ENCODE measurements around the gene STAT5B. TPM values are rescaled to one million over a fixed set of nuclear protein-coding genes. Genes with fewer than 3 reads are reported as not detected.

Gene STAT5B
- total and polyA plus RNA-seq, 2 of the 13 experiments (the other 11 are each of a cell fraction or from before 2014, with no cell fraction given): 21.0 to 42.8 TPM

DNA sequence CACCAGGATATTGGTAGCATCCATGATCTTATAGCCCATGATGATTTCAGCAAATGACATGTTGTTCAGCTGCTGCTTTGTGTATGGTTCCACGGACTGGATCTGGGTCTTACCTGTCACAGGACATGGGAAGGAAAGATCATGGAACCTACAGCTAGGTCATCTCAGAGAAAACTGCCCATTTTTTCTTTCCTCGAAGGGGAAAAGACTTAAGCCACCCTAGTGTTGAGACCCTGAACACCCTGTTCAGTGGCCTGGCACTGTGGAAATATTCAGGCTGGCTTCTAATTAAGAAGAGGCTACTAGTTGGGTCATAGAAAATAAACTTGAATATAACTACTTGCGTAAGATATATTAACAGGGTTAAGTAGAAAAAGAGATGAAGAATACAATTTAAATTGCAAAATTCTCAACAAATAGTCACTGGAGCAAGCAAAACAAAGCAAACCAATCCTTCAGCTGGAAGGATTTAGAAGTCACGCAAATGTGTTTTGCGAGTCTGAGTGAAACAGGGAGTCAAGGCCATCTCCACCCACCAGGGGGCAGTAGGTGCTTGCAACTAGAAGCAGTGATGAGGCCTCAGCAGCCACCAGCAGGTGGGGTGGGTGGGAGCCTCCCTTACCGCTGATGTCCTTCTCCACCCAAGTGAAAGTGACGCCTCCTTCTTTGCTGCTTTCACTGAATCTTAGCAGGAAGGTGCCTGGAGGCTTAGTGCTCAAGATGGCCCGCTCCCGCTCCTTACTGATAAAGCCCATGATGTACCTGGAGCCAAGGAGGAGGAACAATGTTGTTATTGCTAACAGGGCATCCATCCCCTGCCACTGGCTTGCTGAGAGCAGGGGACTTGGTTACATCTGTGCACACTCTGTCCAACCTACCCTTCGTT is 46.4 kb upstream of the STAT5B start (continued):
- TF ChIP-seq, protein P1, sequence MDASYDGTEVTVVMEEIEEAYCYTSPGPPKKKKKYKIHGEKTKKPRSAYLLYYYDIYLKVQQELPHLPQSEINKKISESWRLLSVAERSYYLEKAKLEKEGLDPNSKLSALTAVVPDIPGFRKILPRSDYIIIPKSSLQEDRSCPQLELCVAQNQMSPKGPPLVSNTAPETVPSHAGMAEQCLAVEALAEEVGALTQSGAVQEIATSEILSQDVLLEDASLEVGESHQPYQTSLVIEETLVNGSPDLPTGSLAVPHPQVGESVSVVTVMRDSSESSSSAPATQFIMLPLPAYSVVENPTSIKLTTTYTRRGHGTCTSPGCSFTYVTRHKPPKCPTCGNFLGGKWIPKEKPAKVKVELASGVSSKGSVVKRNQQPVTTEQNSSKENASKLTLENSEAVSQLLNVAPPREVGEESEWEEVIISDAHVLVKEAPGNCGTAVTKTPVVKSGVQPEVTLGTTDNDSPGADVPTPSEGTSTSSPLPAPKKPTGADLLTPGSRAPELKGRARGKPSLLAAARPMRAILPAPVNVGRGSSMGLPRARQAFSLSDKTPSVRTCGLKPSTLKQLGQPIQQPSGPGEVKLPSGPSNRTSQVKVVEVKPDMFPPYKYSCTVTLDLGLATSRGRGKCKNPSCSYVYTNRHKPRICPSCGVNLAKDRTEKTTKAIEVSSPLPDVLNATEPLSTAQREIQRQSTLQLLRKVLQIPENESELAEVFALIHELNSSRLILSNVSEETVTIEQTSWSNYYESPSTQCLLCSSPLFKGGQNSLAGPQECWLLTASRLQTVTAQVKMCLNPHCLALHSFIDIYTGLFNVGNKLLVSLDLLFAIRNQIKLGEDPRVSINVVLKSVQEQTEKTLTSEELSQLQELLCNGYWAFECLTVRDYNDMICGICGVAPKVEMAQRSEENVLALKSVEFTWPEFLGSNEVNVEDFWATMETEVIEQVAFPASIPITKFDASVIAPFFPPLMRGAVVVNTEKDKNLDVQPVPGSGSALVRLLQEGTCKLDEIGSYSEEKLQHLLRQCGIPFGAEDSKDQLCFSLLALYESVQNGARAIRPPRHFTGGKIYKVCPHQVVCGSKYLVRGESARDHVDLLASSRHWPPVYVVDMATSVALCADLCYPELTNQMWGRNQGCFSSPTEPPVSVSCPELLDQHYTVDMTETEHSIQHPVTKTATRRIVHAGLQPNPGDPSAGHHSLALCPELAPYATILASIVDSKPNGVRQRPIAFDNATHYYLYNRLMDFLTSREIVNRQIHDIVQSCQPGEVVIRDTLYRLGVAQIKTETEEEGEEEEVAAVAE (CRISPR knock-in tag; IDR thresholded peaks at IDR 0.05; ENCODE audit: borderline replicate concordance): peak; percentile 71; the same call in 1 of the 2 replicates
- TF ChIP-seq RAD21 (CRISPR knock-in tag; IDR thresholded peaks at IDR 0.05) (peak; percentile 100), NFRKB (IDR thresholded peaks at IDR 0.05) (no peak), KAT2B (IDR thresholded peaks at IDR 0.05; ENCODE audit: borderline replicate concordance, low read depth, low read length) (no peak), ZNF235 (CRISPR knock-in tag; IDR thresholded peaks at IDR 0.05; ENCODE audit: borderline replicate concordance) (0 out of 2 replicates have a peak, but pooled peaks have one; percentile 47), TSC22D2 (CRISPR knock-in tag; IDR thresholded peaks at IDR 0.05; ENCODE audit: borderline replicate concordance) (no peak), SMAD3 (CRISPR knock-in tag; IDR thresholded peaks at IDR 0.05) (0 out of 2 replicates have a peak, but pooled peaks have one; percentile 57), ERF (CRISPR knock-in tag; IDR thresholded peaks at IDR 0.05) (peak; percentile 96), KMT2A (CRISPR knock-in tag; IDR thresholded peaks at IDR 0.05) (peak; percentile 79)
- TF ChIP-seq, protein P2, sequence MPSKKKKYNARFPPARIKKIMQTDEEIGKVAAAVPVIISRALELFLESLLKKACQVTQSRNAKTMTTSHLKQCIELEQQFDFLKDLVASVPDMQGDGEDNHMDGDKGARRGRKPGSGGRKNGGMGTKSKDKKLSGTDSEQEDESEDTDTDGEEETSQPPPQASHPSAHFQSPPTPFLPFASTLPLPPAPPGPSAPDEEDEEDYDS (CRISPR knock-in tag; IDR thresholded peaks at IDR 0.05): peak; percentile 34; the same call in 1 of the 2 replicates
- TF ChIP-seq, protein P3, sequence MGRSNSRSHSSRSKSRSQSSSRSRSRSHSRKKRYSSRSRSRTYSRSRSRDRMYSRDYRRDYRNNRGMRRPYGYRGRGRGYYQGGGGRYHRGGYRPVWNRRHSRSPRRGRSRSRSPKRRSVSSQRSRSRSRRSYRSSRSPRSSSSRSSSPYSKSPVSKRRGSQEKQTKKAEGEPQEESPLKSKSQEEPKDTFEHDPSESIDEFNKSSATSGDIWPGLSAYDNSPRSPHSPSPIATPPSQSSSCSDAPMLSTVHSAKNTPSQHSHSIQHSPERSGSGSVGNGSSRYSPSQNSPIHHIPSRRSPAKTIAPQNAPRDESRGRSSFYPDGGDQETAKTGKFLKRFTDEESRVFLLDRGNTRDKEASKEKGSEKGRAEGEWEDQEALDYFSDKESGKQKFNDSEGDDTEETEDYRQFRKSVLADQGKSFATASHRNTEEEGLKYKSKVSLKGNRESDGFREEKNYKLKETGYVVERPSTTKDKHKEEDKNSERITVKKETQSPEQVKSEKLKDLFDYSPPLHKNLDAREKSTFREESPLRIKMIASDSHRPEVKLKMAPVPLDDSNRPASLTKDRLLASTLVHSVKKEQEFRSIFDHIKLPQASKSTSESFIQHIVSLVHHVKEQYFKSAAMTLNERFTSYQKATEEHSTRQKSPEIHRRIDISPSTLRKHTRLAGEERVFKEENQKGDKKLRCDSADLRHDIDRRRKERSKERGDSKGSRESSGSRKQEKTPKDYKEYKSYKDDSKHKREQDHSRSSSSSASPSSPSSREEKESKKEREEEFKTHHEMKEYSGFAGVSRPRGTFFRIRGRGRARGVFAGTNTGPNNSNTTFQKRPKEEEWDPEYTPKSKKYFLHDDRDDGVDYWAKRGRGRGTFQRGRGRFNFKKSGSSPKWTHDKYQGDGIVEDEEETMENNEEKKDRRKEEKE (IDR thresholded peaks at IDR 0.05): no peak
- TF ChIP-seq, protein P4, sequence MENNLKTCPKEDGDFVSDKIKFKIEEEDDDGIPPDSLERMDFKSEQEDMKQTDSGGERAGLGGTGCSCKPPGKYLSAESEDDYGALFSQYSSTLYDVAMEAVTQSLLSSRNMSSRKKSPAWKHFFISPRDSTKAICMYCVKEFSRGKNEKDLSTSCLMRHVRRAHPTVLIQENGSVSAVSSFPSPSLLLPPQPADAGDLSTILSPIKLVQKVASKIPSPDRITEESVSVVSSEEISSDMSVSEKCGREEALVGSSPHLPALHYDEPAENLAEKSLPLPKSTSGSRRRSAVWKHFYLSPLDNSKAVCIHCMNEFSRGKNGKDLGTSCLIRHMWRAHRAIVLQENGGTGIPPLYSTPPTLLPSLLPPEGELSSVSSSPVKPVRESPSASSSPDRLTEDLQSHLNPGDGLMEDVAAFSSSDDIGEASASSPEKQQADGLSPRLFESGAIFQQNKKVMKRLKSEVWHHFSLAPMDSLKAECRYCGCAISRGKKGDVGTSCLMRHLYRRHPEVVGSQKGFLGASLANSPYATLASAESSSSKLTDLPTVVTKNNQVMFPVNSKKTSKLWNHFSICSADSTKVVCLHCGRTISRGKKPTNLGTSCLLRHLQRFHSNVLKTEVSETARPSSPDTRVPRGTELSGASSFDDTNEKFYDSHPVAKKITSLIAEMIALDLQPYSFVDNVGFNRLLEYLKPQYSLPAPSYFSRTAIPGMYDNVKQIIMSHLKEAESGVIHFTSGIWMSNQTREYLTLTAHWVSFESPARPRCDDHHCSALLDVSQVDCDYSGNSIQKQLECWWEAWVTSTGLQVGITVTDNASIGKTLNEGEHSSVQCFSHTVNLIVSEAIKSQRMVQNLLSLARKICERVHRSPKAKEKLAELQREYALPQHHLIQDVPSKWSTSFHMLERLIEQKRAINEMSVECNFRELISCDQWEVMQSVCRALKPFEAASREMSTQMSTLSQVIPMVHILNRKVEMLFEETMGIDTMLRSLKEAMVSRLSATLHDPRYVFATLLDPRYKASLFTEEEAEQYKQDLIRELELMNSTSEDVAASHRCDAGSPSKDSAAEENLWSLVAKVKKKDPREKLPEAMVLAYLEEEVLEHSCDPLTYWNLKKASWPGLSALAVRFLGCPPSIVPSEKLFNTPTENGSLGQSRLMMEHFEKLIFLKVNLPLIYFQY (CRISPR knock-in tag; IDR thresholded peaks at IDR 0.05; ENCODE audit: borderline replicate concordance): 0 out of 2 replicates have a peak, but pooled peaks have one; percentile 46
- TF ChIP-seq, protein P5, sequence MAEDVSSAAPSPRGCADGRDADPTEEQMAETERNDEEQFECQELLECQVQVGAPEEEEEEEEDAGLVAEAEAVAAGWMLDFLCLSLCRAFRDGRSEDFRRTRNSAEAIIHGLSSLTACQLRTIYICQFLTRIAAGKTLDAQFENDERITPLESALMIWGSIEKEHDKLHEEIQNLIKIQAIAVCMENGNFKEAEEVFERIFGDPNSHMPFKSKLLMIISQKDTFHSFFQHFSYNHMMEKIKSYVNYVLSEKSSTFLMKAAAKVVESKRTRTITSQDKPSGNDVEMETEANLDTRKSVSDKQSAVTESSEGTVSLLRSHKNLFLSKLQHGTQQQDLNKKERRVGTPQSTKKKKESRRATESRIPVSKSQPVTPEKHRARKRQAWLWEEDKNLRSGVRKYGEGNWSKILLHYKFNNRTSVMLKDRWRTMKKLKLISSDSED (CRISPR knock-in tag; IDR thresholded peaks at IDR 0.05): no peak
